ENCODE measurements around the gene CRTC3. TPM values are rescaled to one million over a fixed set of nuclear protein-coding genes. Genes with fewer than 3 reads are reported as not detected.

The CRTC3 gene
- total and polyA plus RNA-seq, 2 of the 4 experiments (the other 2 are of a cell fraction), result 4.7 to 14.8 TPM

GRCh38 chr15:90483012-90483307 is 46.8 kb upstream of the CRTC3 start:
- no peak overlapping the region for H3K27ac ChIP-seq (ENCODE audit: insufficient read depth, low read length)
- H3K36me3 ChIP-seq (ENCODE audit: control insufficient read depth, insufficient read depth, low read length), result peaks cover 49% of the 10 kb centered on the region
- H2BK20ac ChIP-seq (ENCODE audit: low read depth, low read length), result no peak overlapping the region
- no peak overlapping the region for H3K4me2 ChIP-seq (ENCODE audit: low read depth, low read length)
- H3K79me1 ChIP-seq (ENCODE audit: low read depth in 1 of 2, low read length in 2 of 2), result peaks cover 17 to 50% of the 10 kb centered on the region in 2 experiments
- H3K9me1 ChIP-seq (ENCODE audit: insufficient read depth, low read length), result peaks cover 3% of the 10 kb centered on the region; the same call in 1 of the 2 replicates
- H3K14ac ChIP-seq (replicated peaks; ENCODE audit: low read depth, low read length), result no peak overlapping the region
- no peaks in the 10 kb centered on the region for H4K20me1 ChIP-seq (ENCODE audit: insufficient read depth, low read length)
- no peak for ATAC-seq (ENCODE audit: low read depth)
- no peak overlapping the region for H2BK5ac ChIP-seq (ENCODE audit: low read depth, low read length, poor library complexity, severe bottlenecking)
- no peak overlapping the region for H4K91ac ChIP-seq (ENCODE audit: insufficient read depth, low read depth, low read length)
- H3K23ac ChIP-seq (ENCODE audit: low read depth, low read length), result no peak overlapping the region
- H4K8ac ChIP-seq (ENCODE audit: low read depth in 2 of 2, low read length in 2 of 2), result no peak overlapping the region
- TF ChIP-seq CTCF (conservative IDR thresholded peaks at IDR 0.05; ENCODE audit: low read depth, low read length) (no peak), MAZ (IDR thresholded peaks at IDR 0.05; ENCODE audit: borderline replicate concordance, low read depth, low read length) (no peak)
- in situ Hi-C loops (cut with MboI; ENCODE audit: low sequenced_read_pairs), result no loop called here
- H2BK120ac ChIP-seq (ENCODE audit: low read depth, low read length), result no peak overlapping the region
- H2AK5ac ChIP-seq (ENCODE audit: low read depth, low read length), result no peak overlapping the region
- no peak overlapping the region for H3K4me3 ChIP-seq (ENCODE audit: insufficient read depth, low read depth, low read length)
- dilution Hi-C loops (cut with HindIII; ENCODE audit: low sequenced_read_pairs, unreplicated experiment), result no loop called here
- H2BK15ac ChIP-seq (ENCODE audit: low read depth, low read length), result no peak overlapping the region
- no peak overlapping the region for H3K18ac ChIP-seq (ENCODE audit: low read depth, low read length)
- H3K27me3 ChIP-seq (ENCODE audit: control insufficient read depth, insufficient read depth, low read length), result no peaks in the 10 kb centered on the region
- no peaks in the 10 kb centered on the region for H3K9me3 ChIP-seq (ENCODE audit: control insufficient read depth, insufficient read depth, low read length)
- intact Hi-C loops (cut with micrococcal nuclease), result loop anchor here (5.0 kb wide), 1 partner anchor 46 kb away; no protein-coding TSS in a partner anchor
- no peaks in the 10 kb centered on the region for H3K4me1 ChIP-seq (ENCODE audit: control insufficient read depth, insufficient read depth, low read length)
- ChIA-PET CTCF (interaction anchor here (0.5 to 3.3 kb wide), 6 partner anchors 16 to 165 kb away, joined by 3 to 34 read pairs (median 4); no protein-coding TSS in a partner anchor), POLR2A (ENCODE audit: unreplicated experiment) (interaction anchor here (0.6 kb wide), 1 partner anchor 166 kb away, joined by 4 read pairs; no protein-coding TSS in a partner anchor)
- H3K9ac ChIP-seq (ENCODE audit: low read depth, low read length), result no peak overlapping the region
- DNase-seq, result no peak
- H3K4ac ChIP-seq (ENCODE audit: low read depth, low read length), result no peak overlapping the region
- no peak overlapping the region for H2AK9ac ChIP-seq (replicated peaks; ENCODE audit: low read depth, low read length, poor library complexity)
- WGBS, 2 experiments (ENCODE audit: extremely low coverage in 2 of 2, insufficient read length in 1 of 2), result no CpG with 5 or more reads among the region's 1 CpG
- H3K56ac ChIP-seq (ENCODE audit: extremely low read depth, insufficient read depth, low read length), result no peak overlapping the region
- no peak overlapping the region for H2AFZ ChIP-seq (replicated peaks; ENCODE audit: low read length, poor library complexity)
- no peak overlapping the region for H4K5ac ChIP-seq (ENCODE audit: low read depth, low read length)
- BruUV-seq (replicated peaks), result no TSS peak
